A549 (cell line): ENCODE data around the gene DAGLA. TPM values are rescaled to one million over a fixed set of nuclear protein-coding genes. Genes with fewer than 3 reads are reported as not detected.
A peak's percentile ranks its signal among the peaks of the same experiment; 100 is the strongest.

Source experiments
- ATAC-seq, 2 experiments: fragments of 200-7000 bp in 1 of 2; fragments of >200 bp in 1 of 2; cut with Nextera tagmentation in 1 of 2; cut with Tn5 transposase in 1 of 2; 3 replicates each; pipeline versions ENCODE4 v1.8.0 to v1.9.1; 2018 to 2020; ENCODE audit warnings: mild to moderate bottlenecking in 1 of 2, moderate library complexity in 1 of 2
- CTCF ChIA-PET: fragments of 300-600 bp; sonication (Branson Sonifier 250); formaldehyde crosslinking; extraction: SDS; loops from one replicate; lab custom pipeline; 2021; ENCODE audit warnings: antibody characterized with exemption, inconsistent platforms; lab: Yijun Ruan, JAX
- POLR2A ChIA-PET: fragments of 350-600 bp; formaldehyde crosslinking; extraction: SDS; loops from one replicate; lab custom pipeline; 2021; ENCODE audit warnings: antibody characterized with exemption, inconsistent platforms; lab: Yijun Ruan, JAX
- DNase-seq, 2 experiments: peaks; one replicate each; pipeline versions ENCODE4 v3.0.0 to v3.0.0-alpha.2; 2011 to 2016; ENCODE audit warnings: low read depth in 1 of 2, low spot score in 1 of 2
- FAIRE-seq: peaks from 2 replicates; lab custom pipeline; 2011; peaks lifted over from hg19 to GRCh38; lab: Jason Lieb, UNC
- H3K27ac ChIP-seq, 2 experiments: fragments of >200 bp; sonication (Bioruptor Twin); formaldehyde crosslinking; 3 replicates each; pipeline ENCODE4 v1.5.1; 2016 to 2017
- H3K4me1 ChIP-seq: fragments of >200 bp; sonication (Bioruptor Twin); formaldehyde crosslinking; 3 replicates; pipeline ENCODE4 v1.6.1; 2016
- H3K4me2 ChIP-seq: fragments of >200 bp; sonication (Bioruptor Twin); formaldehyde crosslinking; 3 replicates; pipeline ENCODE4 v1.6.1; 2016
- H3K4me3 ChIP-seq: fragments of >200 bp; sonication (Bioruptor Twin); formaldehyde crosslinking; 3 replicates; pipeline ENCODE4 v1.5.1; 2016
- H3K9me3 ChIP-seq: fragments of >200 bp; sonication (Bioruptor Twin); formaldehyde crosslinking; 3 replicates; pipeline ENCODE4 v1.6.1; 2016
- BCL3 ChIP-seq: fragments of >200 bp; sonication (Bioruptor Twin); formaldehyde crosslinking; IDR thresholded peaks from 3 replicates; pipeline ENCODE4 v1.6.1; 2016
- BHLHE40 ChIP-seq: IDR thresholded peaks from 2 replicates; pipeline ENCODE4 v1.6.1; 2012; ENCODE audit warnings: low read depth, low read length, inconsistent platforms
- CBX2 ChIP-seq: fragments of 200-600 bp; sonication (generic); IDR thresholded peaks from 2 replicates; pipeline ENCODE4 v1.6.1; 2016; ENCODE audit warnings: low read depth, mild to moderate bottlenecking, borderline replicate concordance
- CEBPB ChIP-seq, 2 experiments: fragments of >200 bp in 1 of 2; sonication (Bioruptor Twin) in 1 of 2; formaldehyde crosslinking in 1 of 2; IDR thresholded peaks; 2 replicates each; pipeline ENCODE4 v1.6.1; 2012 to 2016
- CHD4 ChIP-seq: fragments of 200-600 bp; sonication (generic); IDR thresholded peaks from 2 replicates; pipeline ENCODE4 v1.6.1; 2016; ENCODE audit warnings: antibody characterized with exemption, mild to moderate bottlenecking, borderline replicate concordance
- ELK1 ChIP-seq: fragments of 150-350 bp; IDR thresholded peaks from 2 replicates; pipeline ENCODE4 v1.6.1; 2014; ENCODE audit warnings: low read depth, mild to moderate bottlenecking, low read length
- EP300 ChIP-seq, 2 experiments: fragments of >200 bp; sonication (Bioruptor Twin); formaldehyde crosslinking; IDR thresholded peaks; 2 replicates in 1 of 2; 3 replicates in 1 of 2; pipeline ENCODE4 v1.6.1; 2016 to 2017
- ESRRA ChIP-seq: fragments of 150-350 bp; IDR thresholded peaks from 2 replicates; pipeline ENCODE4 v1.6.1; 2014; ENCODE audit warnings: mild to moderate bottlenecking, low read length, borderline replicate concordance
- FOSB ChIP-seq: fragments of 250-450 bp; sonication (Bioruptor Pico); IDR thresholded peaks from 2 replicates; pipeline ENCODE4 v1.5.0; 2020; ENCODE audit warnings: mild to moderate bottlenecking, moderate library complexity
- FOXS1 ChIP-seq: fragments of 250-450 bp; sonication (Bioruptor Pico); IDR thresholded peaks from 2 replicates; pipeline ENCODE4 v1.5.0; 2020; ENCODE audit warnings: mild to moderate bottlenecking, moderate library complexity
- HDAC2 ChIP-seq: fragments of 200-600 bp; sonication (generic); IDR thresholded peaks from 2 replicates; pipeline ENCODE4 v1.6.1; 2016
- HEYL ChIP-seq: fragments of 250-450 bp; sonication (Bioruptor Pico); IDR thresholded peaks from 2 replicates; pipeline ENCODE4 v1.8.0; 2021; ENCODE audit warnings: mild to moderate bottlenecking, moderate library complexity
- HOXA7 ChIP-seq: fragments of 250-450 bp; sonication (Bioruptor Pico); IDR thresholded peaks from 2 replicates; pipeline ENCODE4 v1.5.0; 2020; ENCODE audit warnings: mild to moderate bottlenecking, moderate library complexity
- HOXB13 ChIP-seq: fragments of 250-450 bp; sonication (Bioruptor Pico); IDR thresholded peaks from 2 replicates; pipeline ENCODE4 v1.5.0; 2020; ENCODE audit warnings: low read depth, mild to moderate bottlenecking, moderate library complexity
- JUN ChIP-seq, 2 experiments: fragments of >200 bp; sonication (Bioruptor Twin); formaldehyde crosslinking; IDR thresholded peaks; 2 replicates in 1 of 2; 3 replicates in 1 of 2; pipeline ENCODE4 v1.6.1; 2016 to 2017
- KDM1A ChIP-seq: fragments of 200-600 bp; sonication (generic); IDR thresholded peaks from 2 replicates; pipeline ENCODE4 v1.6.1; 2016; ENCODE audit warnings: low read depth, mild to moderate bottlenecking
- MAFK ChIP-seq: fragments of 450-650 bp; IDR thresholded peaks from 2 replicates; pipeline ENCODE4 v1.6.1; 2014; ENCODE audit not compliant: partially characterized antibody
- POLR2AphosphoS2 ChIP-seq: conservative IDR thresholded peaks from 2 replicates; pipeline ENCODE4 v1.6.1; 2012; ENCODE audit warnings: low read length, improper control_type of control experiment, inconsistent platforms
- REST ChIP-seq: fragments of 200-600 bp; sonication (generic); IDR thresholded peaks from 2 replicates; pipeline ENCODE4 v1.6.1; 2016; ENCODE audit warnings: antibody characterized with exemption, mild to moderate bottlenecking, moderate library complexity
- RFX5 ChIP-seq: fragments of 450-650 bp; IDR thresholded peaks from 2 replicates; pipeline ENCODE4 v1.7.1; 2014; ENCODE audit warnings: antibody characterized with exemption, mild to moderate bottlenecking, moderate library complexity
- TFCP2L1 ChIP-seq: fragments of 250-450 bp; sonication (Bioruptor Pico); IDR thresholded peaks from 2 replicates; pipeline ENCODE4 v1.5.0; 2021; ENCODE audit warnings: mild to moderate bottlenecking
- ZNF302 ChIP-seq: fragments of 250-450 bp; sonication (Bioruptor Pico); IDR thresholded peaks from 2 replicates; pipeline ENCODE4 v1.9.0; 2021; ENCODE audit warnings: inconsistent platforms, mild to moderate bottlenecking, moderate library complexity
- ZSCAN20 ChIP-seq: fragments of 250-450 bp; sonication (Bioruptor Pico); IDR thresholded peaks from 2 replicates; pipeline ENCODE4 v1.8.0; 2022; ENCODE audit warnings: mild to moderate bottlenecking, moderate library complexity
- WGBS: methylation state at CpG from one replicate; pipeline ENCODE4 v1.1.6; 2017; ENCODE audit errors: missing lambda C conversion rate; 5-methylcytosine and 5-hydroxymethylcytosine counted together
- polyA plus RNA-seq, 4 experiments: library from polyadenylated mRNA; depleted of rRNA in 3 of 4; stranded (reverse); fragments of >200 nt; fragmentation: RNase III in 1 of 4; extraction: RNeasy Plus Mini Kit Qiagen cat#74134 plus additional on column Dnase treatment in 1 of 4; gene quantifications; 2 replicates in 3 of 4; 3 replicates in 1 of 4; pipeline ENCODE4 v1.2.3, GENCODE V29; 2011 to 2017

Gene DAGLA
- polyA plus RNA-seq, 2 of the 4 experiments (the other 2 are of a cell fraction) = 0.93 to 2.5 TPM

GRCh38 chr11:61718046-61718531 is 37.9 kb downstream of the DAGLA start (continued):
- TF ChIP-seq FOSB (CRISPR knock-in tag) (no peak), HOXB13 (CRISPR knock-in tag) (no peak), TFCP2L1 (CRISPR knock-in tag) (no peak), POLR2AphosphoS2 (no peak), CEBPB (IDR thresholded peaks at IDR 0.05) (no peak), HDAC2 (no peak)

GRCh38 chr11:61718621-61719302 is 38.6 kb downstream of the DAGLA start:
- 0 out of 3 replicates have a peak overlapping the region, but pooled peaks have one; percentile 19 for H3K4me2 ChIP-seq
- no peak for DNase-seq
- TF ChIP-seq JUN (IDR thresholded peaks at IDR 0.05) (no peak), ZSCAN20 (CRISPR knock-in tag) (no peak), FOSB (CRISPR knock-in tag) (no peak), CBX2 (no peak), EP300 (IDR thresholded peaks at IDR 0.05) (no peak), BHLHE40 (no peak), CHD4 (no peak), RFX5 (no peak), HOXA7 (CRISPR knock-in tag) (no peak), ESRRA (no peak), MAFK (no peak), BCL3 (no peak), ZNF302 (CRISPR knock-in tag) (no peak), POLR2AphosphoS2 (no peak)
- ChIA-PET POLR2A (no interaction called here), CTCF (interaction anchor here (0.6 to 7.8 kb wide), 10 partner anchors 10 to 209 kb away, joined by 3 to 65 read pairs (median 5); no protein-coding TSS in a partner anchor)
- H3K4me1 ChIP-seq = peaks cover 21% of the 10 kb centered on the region
- no peak for FAIRE-seq
- peak in 1 of 2 experiments; percentile 18; a peak in 2 of 6 replicates for ATAC-seq
- H3K4me3 ChIP-seq = no peak overlapping the region
- H3K9me3 ChIP-seq = no peaks in the 10 kb centered on the region
- peak overlapping the region in 1 of 2 experiments; percentile 60; a peak in 2 of 6 replicates for H3K27ac ChIP-seq
- WGBS = 89% methylated on average over 17 of the region's 21 CpGs

- no peak for TF ChIP-seq KDM1A
- TF ChIP-seq EP300 (IDR thresholded peaks at IDR 0.05) = no peak
- no peak for TF ChIP-seq ELK1
- no peak for TF ChIP-seq REST
- TF ChIP-seq HDAC2 = no peak
- no peak for TF ChIP-seq FOXS1 (CRISPR knock-in tag)
- no peak for TF ChIP-seq HEYL (CRISPR knock-in tag)
- no peak for ATAC-seq
- Histone ChIP-seq H3K4me2 (no peak overlapping the region), H3K9me3 (no peaks in the 10 kb centered on the region), H3K4me1 (peaks cover 21% of the 10 kb centered on the region), H3K4me3 (no peak overlapping the region), H3K27ac (no peak overlapping the region)
- 97% methylated on average over 10 of the region's 12 CpGs for WGBS
- ChIA-PET POLR2A (no interaction called here), CTCF (interaction anchor here (1.4 to 7.8 kb wide), 5 partner anchors 11 to 210 kb away, joined by 3 to 65 read pairs (median 8); no protein-coding TSS in a partner anchor)
- FAIRE-seq = no peak
- no peak for DNase-seq
These were observed 39.8 kb downstream of the DAGLA start for GRCh38 chr11:61719978-61720377.
